ENCODE measurements around the gene LCN10.

Gene LCN10

DNA sequence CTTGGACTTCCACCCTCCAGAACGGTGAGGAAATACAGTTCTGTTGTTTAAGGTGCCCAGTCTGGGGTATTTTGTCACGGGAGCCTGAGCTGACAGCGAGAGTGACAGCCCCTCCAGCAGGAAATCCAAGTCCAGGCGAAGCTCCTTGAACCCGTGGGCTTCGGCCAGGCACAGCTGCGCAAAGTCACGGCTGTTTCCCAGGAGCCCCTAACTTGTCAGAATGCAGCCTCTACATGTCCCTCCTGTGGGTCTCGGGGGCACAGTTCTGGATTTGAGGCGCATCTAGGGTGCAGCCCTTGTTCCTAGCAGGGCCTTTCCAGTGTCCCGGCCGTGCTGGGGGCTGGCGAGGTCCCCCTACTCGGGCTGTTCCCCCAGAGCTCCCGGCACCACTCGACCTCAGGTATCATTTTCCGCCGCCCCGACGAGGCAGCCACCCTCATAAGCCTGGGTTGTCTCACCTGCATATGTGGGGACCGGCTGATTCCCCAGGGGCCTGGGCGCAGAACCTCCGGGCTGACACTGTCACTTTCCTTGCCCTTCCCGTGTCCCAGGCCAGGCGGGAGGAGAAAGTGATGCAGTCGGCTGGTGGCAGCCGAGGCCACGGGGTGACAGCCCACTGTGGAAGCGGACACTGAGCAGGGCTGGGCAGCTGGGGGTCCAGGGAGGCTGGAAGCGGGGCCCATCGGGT, 10.8 kb upstream of the LCN10 start:
- DNase-seq, result no peak

DNA sequence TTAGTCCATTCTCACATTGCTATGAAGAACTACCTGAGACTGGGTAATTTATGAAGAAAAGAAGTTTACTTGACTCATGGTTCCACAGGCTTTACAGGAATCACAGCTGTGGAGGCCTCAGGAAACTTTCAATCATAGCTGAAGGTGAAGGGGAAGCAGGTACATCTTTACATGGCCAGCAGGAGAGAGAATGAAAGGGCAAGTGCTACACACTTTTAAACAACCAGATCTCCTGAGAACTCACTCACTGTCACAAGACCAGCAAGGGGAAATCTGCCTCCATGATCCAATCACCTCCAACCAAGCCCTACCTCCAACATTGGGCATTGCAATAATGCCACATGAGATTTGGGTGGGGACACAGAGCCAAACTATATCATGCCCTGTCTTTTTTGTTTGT, 9.1 kb upstream of the LCN10 start:
- no peak for DNase-seq

DNA sequence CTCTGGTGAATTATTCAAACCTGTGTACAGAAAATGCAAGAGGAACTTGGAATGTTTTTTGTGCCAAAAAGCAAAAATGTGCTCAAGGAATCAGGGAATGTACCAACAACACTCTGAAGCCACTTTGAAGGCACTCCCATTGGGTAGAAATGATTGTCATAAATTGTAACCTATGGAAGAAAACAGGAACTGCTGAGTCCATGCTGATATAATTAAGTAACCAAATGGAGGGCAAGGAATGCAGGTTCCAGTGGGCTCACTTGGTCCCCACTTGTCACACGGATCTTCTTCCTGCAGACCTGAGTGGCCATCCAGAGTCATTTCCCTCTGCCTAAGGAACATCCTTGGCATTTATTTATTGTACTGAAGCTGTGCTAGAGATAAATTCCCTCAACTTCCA, 8.5 kb upstream of the LCN10 start:
- no peak for DNase-seq

DNA sequence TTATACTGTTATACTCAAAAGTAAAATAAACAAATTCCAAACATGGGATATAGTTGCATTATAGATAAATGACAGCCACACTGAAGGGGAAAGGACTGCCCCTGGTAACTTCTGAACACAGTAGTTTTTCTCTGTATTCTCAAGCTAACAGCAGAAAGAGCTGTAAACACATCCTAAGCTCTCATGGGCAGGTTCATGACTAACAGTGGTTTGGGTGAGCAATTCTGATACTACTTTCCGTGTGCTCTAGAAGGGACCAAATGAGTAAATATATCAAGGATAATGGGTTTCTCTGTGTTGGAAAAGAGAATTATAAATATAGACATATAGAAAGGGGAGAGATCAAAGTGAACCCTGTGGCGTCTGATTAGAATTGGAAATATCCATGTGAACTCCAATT, 7.8 kb upstream of the LCN10 start:
- DNase-seq, result no peak

DNA sequence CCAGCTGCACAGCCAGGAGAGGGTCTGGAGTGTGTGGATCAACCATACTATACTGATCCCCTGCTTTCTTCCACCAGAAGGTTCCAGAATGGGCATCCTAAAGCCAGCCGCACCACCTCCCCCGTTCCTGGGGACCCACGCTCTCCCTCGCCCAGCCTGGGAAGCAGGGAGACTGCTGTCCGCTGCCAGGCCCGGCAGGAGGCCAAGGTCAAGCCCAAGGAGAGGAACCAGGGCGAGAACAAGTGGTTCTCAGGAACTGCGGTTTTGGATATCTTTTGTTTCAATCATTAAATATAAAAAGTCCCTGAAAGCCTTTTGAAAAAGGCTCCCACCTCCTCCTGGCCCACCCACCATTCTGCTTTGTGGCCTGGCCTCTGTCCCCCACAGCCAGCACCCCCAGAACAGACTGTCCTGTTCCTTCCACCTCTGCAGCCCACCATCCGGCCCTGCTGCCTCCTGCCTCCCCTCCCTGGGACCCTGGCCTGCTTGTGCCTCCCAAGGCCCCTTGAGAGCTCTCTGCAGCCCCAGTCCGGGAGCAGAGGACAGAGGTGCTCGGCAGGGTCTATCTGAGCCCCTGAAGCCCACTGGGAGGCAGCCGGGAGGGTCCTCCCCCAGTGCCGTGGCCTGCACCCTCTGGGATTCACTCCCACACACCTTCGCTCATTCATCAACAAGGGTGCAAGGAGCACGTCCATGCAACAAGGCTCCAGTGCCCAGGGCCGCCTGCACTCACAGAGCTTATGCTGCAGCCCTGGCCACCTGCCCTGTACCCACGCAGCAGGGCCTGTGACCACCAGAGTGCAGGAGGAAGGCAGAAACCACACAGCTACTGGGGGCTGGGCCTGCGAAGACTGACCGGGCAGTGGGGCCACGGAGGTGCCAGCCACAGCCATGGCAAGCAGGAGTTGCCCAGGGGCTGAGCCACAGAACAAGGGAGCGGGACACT, 6.2 kb upstream of the LCN10 start:
- DNase-seq, result no peak

DNA sequence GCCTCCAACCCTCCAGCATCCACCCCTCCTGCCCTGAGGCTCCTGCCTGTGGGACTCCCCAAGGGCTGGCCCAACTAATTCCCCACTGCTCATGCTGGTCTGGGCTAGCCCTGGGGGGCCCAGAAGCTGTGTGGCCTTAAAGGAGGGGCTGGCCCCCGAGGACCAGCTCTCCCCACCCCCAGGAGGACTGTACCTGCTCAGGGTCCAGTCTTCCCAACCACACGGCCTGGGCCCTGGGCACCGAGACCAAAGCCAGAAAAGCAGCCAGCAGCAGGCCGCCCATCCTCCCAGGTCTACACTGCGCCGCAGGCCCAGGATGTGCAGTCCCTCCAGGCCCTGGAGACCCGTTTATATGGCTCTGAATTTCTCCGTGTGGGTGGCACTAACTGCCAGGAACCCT, 5.5 kb upstream of the LCN10 start, which contains the start of gene LCN6:
LCN6 (minus strand) TSS at position 325 of the 400 bp plus-strand sequence; CDS start at position 283, 42 bp downstream.
- no peak for DNase-seq

DNA sequence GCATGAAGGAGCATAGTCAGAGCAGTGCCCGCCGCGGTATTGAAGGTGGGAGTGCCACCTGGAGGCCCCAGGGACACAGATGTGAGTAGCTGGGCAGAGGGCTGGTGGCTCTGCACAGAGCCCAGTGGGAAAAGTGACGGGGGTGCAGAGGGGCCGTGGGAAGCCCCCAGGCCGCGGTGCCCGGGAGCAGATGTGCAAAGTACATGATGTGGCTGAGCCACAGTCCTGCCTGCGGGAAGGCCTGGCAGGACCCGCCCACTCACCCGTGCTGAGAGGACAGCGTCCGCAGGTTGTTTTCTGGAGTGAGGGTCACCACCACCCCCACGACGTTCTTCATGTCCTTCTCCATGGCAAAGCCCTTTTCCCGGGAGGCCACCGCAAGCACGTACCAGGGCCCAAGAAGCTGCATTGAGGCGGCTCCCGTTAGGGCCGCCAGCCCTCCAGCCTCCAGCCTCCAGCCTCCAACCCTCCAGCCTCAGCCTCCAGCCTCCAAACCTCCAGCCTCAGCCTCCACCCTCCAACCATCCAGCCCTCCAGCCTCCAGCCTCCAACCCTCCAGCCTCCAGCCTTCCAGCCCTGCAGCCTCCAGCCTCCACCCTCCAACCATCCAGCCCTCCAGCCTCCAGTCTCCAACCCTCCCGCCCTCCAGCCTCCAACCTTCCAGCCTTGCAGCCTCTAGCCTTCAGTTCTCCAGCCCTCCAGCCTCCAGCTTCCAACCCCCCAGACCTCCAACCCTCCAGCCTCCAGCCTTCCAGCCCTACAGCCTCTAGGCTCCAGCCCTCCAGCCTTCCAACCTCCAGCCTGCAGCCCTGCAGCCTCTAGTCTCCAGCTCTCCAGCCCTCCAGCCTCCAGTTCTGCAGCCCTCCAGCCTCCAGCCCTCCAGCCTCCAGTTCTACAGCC, 4.7 kb upstream of the LCN10 start:
- no peak for DNase-seq

DNA sequence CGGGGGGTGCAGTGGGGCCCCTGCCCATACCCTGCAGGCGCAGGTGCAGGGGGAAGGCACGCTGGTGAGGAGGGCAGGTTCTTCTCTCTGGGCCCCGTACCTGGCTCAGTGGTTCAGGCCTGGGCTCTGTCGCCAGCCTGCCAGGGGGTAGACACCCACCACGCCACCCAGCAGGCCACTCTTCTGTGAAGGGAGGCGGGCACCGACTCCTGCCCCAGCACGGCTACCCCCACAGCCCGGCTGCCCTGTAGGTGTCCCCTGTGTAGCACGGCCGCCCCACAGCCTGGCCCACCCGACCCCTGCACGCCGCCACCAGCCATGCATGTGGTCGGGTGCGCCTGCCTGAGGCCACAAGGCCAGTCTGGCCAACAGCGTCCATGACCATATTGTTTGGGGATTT, 3.9 kb upstream of the LCN10 start:
- no peak for DNase-seq

DNA sequence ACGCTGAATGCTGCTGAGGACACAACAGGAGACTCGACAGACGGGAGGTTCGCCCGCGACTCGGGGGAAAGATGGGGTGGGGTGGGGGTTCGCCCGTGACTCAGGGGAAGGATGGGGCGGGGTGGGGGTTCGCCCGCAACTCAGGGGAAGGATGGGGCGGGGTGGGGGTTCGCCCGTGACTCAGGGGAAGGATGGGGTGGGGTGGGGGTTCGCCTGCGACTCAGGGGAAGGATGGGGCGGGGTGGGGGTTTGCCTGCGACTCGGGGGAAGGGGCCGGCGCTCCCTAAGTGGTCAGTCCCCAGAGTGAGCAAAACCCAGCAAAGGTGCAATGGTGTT, 3.4 kb upstream of the LCN10 start:
- DNase-seq, result no peak

DNA sequence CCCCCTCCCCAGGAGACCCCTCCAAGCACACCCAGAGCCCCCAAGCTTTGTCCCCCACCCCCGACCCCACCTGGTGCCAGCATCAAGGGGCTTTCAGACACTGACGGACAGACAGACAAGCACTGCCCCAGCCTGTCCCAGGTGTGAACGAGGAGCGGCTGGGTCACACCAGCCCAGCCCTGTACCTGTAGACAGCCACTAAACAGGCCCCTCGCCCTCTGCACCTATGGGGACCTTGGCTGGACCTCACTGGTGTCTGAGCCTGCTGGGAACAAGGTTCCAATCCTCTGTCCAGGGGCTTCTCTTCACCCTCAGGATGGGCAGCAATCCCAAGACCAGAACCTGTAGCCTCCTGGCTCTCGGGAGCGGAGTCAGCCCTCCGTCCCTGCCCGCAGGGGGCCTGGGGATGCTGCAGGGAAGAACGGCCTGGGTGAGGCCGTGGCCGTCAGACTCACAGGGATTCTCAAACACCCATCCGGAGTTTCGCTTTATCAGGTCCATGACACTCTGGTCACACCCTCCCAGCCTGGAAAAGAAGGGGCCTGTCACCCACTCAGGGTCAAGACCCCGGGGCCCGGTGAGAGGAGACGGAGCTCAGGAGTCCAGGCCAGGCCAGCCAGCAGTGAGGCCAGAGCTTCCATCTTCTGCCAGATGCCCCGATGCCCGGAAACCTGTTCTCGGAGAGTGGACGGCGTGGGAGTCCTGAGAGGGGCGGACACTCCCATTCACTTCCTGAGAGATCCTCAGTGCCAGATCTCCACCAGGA, 2.8 kb upstream of the LCN10 start:
- no peak for DNase-seq

DNA sequence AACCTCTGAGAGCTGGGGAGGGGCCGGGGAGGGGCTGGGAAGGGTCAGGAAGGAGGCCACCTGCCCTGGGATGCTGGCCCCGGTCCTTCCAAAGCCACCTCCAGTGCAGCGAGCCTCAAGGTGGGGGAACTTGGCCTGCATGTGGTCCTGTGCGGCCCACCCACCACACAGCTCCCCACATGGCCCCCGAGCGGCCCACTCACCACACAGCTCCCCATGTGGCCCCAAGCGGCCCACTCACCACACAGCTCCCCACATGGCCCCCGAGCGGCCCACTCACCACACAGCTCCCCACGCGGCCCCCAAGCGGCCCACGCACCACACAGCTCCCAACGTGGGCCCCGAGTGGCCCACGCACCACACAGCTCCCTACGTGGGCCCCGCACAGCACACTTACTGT, 2.0 kb upstream of the LCN10 start:
- no peak for DNase-seq

DNA sequence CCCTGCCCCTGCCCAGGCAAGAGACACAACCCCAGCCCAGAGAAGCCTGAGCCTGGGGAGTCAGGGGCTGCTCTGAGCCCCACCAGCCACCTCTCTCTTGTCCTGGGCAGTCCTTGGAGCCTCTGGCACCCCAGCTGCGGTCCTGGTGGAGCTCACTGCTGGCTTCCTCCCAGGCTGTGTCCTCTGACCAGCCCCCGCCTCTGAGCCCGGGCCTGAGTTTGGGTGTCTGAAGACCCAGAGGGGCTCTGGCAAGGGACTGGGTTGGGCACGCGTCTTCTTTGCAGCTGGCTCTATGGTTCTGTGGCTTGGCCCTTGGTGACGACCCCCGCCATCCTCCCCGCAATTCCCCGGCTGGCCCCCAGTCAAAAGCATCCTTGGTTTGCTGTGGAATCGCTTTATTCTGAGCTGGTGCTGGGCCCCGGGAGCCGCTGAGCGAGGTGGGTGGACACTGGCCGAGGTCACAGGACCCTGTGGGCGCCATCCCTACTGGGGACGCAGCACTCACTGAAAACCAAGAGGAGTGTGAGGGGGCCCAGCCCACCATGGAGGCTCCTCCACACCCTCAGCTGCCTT, 985 bp upstream of the LCN10 start:
- DNase-seq, result no peak

DNA sequence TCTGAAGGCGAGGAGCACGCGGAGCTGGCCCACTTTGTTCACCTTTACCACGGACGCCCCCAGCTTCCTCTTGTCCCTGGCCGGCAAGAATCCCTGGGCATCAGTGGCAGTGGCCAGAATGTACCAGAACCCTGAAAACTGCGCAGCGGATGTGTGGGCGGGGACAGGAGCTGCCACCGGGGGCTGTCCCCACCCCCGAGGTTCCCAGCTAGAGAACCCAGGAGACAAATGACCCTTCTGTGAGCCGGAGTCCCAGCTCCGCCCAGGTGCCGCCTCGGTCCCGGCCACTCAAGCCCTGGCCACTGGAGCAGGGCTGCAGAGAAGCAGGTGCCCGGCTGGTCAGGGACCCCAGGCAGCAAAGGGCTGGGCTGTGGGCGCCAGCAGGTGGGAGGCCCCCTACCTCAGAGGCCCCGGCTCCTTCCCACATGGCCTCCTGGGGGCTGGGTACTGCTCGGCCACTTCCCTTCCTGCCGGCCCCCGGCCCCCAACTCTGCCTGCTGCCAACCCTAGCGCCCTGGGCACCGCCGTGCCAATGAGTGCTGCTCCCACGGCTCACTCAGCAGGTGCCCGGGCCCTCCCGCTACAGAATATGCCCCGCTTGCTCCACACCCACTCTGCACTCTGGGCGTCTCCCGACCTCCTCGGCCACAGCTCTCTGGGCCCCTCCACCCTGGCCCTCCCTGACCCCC, 713 bp downstream of the LCN10 start:
- no peak for DNase-seq

DNA sequence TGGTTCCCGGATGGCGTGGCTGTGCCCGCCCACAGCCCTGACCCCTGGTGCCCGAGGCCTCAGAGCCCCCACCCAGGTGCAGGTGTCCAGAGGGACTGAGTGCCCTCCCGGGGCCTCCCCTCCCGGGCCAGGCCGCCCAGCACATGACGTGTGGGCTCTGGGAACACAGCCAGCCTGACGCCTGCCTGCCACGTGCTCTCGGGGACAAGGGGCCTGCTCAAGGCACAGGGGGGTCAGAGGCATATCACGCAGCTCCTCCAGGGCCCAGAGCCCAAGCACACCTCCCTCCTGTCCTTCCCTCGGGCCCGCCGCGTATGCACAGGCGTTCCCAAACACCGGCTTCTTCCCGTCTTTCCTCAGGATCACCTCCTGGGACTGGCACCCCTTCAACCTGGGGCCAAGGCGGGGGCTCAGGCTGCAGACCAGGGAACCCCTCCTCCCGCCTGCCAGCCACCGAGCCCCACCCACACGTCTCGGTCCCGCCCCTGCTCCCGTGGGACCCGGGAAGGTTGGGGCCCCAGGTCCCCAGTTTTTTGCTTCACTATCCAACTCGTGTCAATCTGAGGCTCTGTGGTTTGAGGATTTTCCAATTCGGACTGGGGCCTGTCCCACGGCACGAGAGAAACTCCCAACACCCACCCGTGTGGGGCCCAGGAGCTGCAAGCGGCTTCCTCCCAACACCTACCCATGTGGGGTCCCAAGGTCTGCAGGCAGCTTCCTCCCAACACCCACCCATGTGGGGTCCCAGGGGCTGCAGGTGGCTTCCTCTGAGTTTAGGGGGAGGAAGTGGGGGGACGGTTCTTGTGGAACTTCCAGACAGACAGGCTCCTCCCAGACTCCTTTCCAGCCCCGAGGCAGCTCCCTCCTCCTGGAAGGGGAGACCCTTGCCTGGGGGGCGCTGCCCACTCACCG, 1.5 kb downstream of the LCN10 start:
- no peak for DNase-seq

DNA sequence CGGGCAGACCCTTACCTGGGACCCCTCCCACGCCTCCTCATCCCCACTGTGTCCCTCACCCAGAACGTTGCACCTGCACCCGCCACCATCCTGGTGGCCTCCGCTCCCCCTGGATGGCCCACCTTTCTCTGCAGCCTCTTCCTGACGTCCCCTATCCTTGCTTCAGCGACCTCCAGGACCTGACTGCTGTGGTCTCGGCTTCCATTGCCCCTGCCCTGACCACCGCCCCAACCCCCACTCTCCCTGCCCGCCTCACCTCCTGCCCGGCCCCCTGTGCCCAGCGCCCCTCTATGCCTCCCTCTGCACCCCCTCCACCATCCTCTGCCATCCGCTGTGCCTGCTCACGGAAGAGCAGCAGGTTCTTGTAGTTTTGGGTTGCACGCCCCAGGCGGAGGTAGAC, 2.2 kb downstream of the LCN10 start:
- DNase-seq, result no peak

DNA sequence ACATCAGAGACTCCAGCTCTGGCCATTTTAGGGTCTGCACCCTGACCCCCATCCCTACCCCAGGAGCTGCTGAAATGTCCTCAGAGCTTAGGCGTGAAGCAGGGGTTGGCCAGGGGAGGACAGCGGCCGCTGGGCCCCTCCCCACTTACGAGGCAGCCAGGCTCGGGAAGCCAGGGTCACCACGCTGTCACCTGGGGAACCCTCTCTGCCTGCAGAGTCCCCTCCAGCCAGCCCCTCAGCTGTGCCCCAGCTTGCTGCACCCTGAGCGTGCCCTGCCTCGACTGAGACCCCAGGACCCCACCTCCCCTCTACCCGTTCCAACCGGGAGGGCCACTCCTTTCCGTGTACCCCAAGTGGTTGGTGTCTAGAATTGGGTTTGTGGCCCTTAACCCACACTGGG, 2.7 kb downstream of the LCN10 start:
- no peak for DNase-seq

DNA sequence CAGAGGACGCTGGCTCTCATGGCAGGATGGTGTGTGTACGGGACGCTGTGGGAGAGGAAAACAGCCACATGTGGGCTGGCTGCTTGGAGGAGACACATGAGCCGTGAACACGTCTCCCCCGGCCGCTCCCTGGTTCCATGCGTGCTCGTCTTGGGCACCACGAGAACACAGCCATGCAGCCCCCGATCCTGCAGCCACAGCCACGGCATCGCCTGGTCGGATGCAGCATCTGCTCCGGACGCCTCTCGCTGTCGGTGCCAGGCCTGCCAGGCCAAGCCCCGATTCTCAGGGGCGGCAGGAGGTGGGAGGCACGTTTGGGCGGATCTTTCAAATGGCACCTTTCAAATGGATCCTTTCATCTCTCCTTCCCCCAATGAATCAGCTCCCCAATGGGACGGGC, 3.2 kb downstream of the LCN10 start:
- DNase-seq, result no peak

DNA sequence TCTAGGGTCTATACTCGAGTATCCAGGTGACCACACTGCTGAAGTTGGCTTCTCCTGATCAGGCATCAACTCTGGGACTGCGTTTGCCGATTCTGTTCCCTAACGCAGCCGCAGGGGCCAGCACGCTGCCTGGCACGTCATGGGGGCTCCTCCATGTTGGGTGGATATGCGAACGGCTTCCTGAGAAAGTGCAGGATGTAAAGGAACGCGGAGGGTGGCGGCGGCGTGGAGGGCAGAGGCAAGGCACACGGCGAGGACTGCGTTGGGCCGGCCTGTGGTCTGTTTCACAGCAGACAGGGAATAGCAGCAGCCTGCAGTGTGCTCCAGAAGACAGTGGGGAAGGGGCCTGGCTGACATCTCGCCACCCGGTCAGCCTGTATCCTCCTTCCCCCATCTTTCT, 3.8 kb downstream of the LCN10 start:
- no peak for DNase-seq

DNA sequence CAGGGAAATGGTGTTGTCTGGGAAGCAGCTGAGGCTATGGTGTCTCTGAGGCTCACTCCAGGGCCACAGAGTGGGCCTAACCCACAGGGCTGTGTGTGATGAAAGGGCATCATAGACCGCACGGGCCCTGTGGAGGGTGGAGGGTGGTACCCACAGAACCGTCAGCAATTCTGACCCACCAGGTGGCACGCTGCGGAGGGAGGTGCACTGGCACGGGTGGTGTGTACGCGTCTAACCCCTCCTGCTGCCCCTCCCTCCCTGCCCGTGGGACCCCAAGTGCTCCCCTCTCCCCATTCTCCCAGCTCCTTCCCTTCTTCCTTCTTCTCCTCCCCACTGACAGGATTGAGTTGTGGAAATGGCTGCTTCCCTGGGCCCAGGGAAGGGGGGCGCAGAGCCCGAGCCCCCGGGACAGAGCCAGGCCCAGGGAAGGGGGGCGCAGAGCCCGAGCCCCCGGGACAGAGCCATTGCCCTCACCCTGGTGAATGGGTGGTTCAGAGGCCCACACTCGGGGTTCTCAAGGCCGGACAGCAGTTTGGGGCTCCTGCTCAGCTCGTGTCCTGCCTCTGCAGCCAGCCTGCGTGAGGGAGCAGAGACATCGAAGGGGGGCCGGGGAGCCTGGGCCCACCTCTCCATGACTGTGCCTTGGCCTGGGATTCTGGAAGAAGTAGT, 6.8 kb downstream of the LCN10 start:
- DNase-seq, result no peak
